HepG2 (cell line): ENCODE results near the gene CPT1B. TPM values are rescaled to one million over a fixed set of nuclear protein-coding genes. Genes with fewer than 3 reads are reported as not detected.
A peak's percentile ranks its signal among the peaks of the same experiment; 100 is the strongest.

Experiments
- ATAC-seq: fragments of 200-7000 bp; cut with Tn5 transposase; 3 replicates; pipeline ENCODE4 v1.9.1; 2020; ENCODE audit warnings: mild to moderate bottlenecking, moderate library complexity
- BruUV-seq: library from RNA; stranded (reverse); fragments of 400-500 nt; replicated peaks from 2 replicates; lab custom pipeline; 2021; lab: Mats Ljungman, UMichigan
- CTCF ChIA-PET: fragments of 300-600 bp; formaldehyde crosslinking; extraction: SDS; loops from one replicate; lab custom pipeline; 2021; ENCODE audit warnings: low total read pairs, inconsistent platforms, low intra/inter-chr PET ratio; lab: Yijun Ruan, JAX
- POLR2A ChIA-PET: fragments of 350-600 bp; sonication (Branson Sonifier 250); formaldehyde crosslinking; loops from one replicate; lab custom pipeline; 2020; ENCODE audit warnings: antibody characterized with exemption, inconsistent platforms; lab: Yijun Ruan, JAX
- DNase-seq: peaks from one replicate; pipeline ENCODE4 v3.0.0-alpha.2; 2015; ENCODE audit warnings: low spot score
- FAIRE-seq: peaks from 3 replicates; lab custom pipeline; 2011; peaks lifted over from hg19 to GRCh38; lab: Jason Lieb, UNC
- H2AFZ ChIP-seq: one replicate; pipeline ENCODE4 v1.6.1; 2011; ENCODE audit warnings: low read length, inconsistent platforms
- H3K27ac ChIP-seq: fragments of 300-600 bp; 3 replicates; pipeline ENCODE4 v1.8.0; 2011; ENCODE audit warnings: mixed run types, mild to moderate bottlenecking, mixed read lengths, low read length, inconsistent platforms; ENCODE audit not compliant: insufficient read depth; ENCODE audit errors: extremely low read length
- H3K27me3 ChIP-seq, 2 experiments: fragments of 200-600 bp in 1 of 2; 2 replicates in 1 of 2; 3 replicates in 1 of 2; pipeline versions ENCODE4 v1.6.0 to v1.8.0; 2011; ENCODE audit warnings: low read length in 2 of 2, mild to moderate bottlenecking in 2 of 2, moderate library complexity in 2 of 2, inconsistent platforms in 1 of 2; ENCODE audit not compliant: insufficient read depth in 2 of 2, control insufficient read depth in 1 of 2
- H3K36me3 ChIP-seq, 2 experiments: fragments of 200-600 bp in 1 of 2; replicated peaks in 1 of 2; 2 replicates in 1 of 2; 3 replicates in 1 of 2; pipeline versions ENCODE4 v1.5.1 to v1.8.0; 2011; ENCODE audit warnings: low read length in 2 of 2, inconsistent platforms in 1 of 2; ENCODE audit not compliant: insufficient read depth in 2 of 2, control insufficient read depth in 1 of 2
- H3K4me1 ChIP-seq: 2 replicates; pipeline ENCODE4 v1.5.1; 2012; ENCODE audit warnings: low read length, inconsistent platforms; ENCODE audit not compliant: insufficient read depth
- H3K4me2 ChIP-seq: 2 replicates; pipeline ENCODE4 v1.6.0; 2011; ENCODE audit warnings: low read depth, low read length, inconsistent platforms
- H3K4me3 ChIP-seq, 3 experiments: fragments of 200-600 bp in 1 of 3; sonication (generic), shearing (Covaris generic) in 1 of 3; replicated peaks in 1 of 3; 2 replicates each; pipeline ENCODE4 v1.5.1; 2011 to 2016; ENCODE audit warnings: low read length in 3 of 3, inconsistent platforms in 2 of 3, low read depth in 2 of 3, mild to moderate bottlenecking in 2 of 3, control low read depth in 1 of 3, mixed read lengths in 1 of 3; ENCODE audit not compliant: insufficient read depth in 1 of 3
- H3K79me2 ChIP-seq: one replicate; pipeline ENCODE4 v1.6.1; 2011; ENCODE audit warnings: low read length, inconsistent platforms; ENCODE audit not compliant: insufficient read depth
- H3K9ac ChIP-seq: 2 replicates; pipeline ENCODE4 v1.6.0; 2011; ENCODE audit warnings: mild to moderate bottlenecking, low read depth, low read length, inconsistent platforms; ENCODE audit not compliant: insufficient read depth
- H3K9me3 ChIP-seq: 2 replicates; pipeline ENCODE4 v1.5.1; 2012; ENCODE audit warnings: mild to moderate bottlenecking, low read length
- H4K20me1 ChIP-seq: 2 replicates; pipeline ENCODE4 v1.6.0; 2011; ENCODE audit warnings: inconsistent platforms, mild to moderate bottlenecking, low read length, moderate library complexity; ENCODE audit not compliant: insufficient read depth
- AKAP8 ChIP-seq: sonication (generic); formaldehyde crosslinking; IDR thresholded peaks from 2 replicates; pipeline ENCODE4 v1.5.1; 2020; ENCODE audit warnings: mild to moderate bottlenecking, missing genetic modification reagents
- KLF9 ChIP-seq: IDR thresholded peaks from 2 replicates; pipeline ENCODE4 v1.6.1; 2016; ENCODE audit warnings: low read depth
- NR2C2 ChIP-seq: sonication (generic); formaldehyde crosslinking; IDR thresholded peaks from 2 replicates; pipeline ENCODE4 v1.4.0; 2020; ENCODE audit warnings: missing genetic modification reagents, mild to moderate bottlenecking, moderate library complexity, borderline replicate concordance
- PRDM4 ChIP-seq: sonication (generic); formaldehyde crosslinking; IDR thresholded peaks from 2 replicates; pipeline ENCODE4 v1.9.0; 2021; ENCODE audit warnings: missing genetic modification reagents, borderline replicate concordance
- RBAK ChIP-seq: sonication (generic); formaldehyde crosslinking; IDR thresholded peaks from 2 replicates; pipeline ENCODE4 v1.5.1; 2020; ENCODE audit warnings: mild to moderate bottlenecking, missing genetic modification reagents
- USF2 ChIP-seq, 2 experiments: sonication (generic) in 1 of 2; formaldehyde crosslinking in 1 of 2; IDR thresholded peaks; 2 replicates each; pipeline versions ENCODE4 v1.5.1 to v1.6.1; 2011 to 2020; ENCODE audit warnings: borderline replicate concordance in 1 of 2, low read depth in 1 of 2, low read length in 1 of 2, mild to moderate bottlenecking in 1 of 2, missing genetic modification reagents in 1 of 2, moderate library complexity in 1 of 2
- ZKSCAN8 ChIP-seq: IDR thresholded peaks from 2 replicates; pipeline ENCODE4 v1.6.1; 2016; ENCODE audit warnings: borderline replicate concordance, missing genetic modification reagents, missing compliant biosample characterization
- ZMYM4 ChIP-seq: sonication (generic); formaldehyde crosslinking; IDR thresholded peaks from 2 replicates; pipeline ENCODE4 v1.8.1; 2023; ENCODE audit warnings: mild to moderate bottlenecking, missing genetic modification reagents
- ZNF276 ChIP-seq: sonication (generic); formaldehyde crosslinking; IDR thresholded peaks from 2 replicates; pipeline ENCODE4 v1.4.0; 2020; ENCODE audit warnings: mild to moderate bottlenecking, low read depth, missing genetic modification reagents
- ZNF282 ChIP-seq: fragments of 450-650 bp; IDR thresholded peaks from 2 replicates; pipeline ENCODE4 v1.6.1; 2018; ENCODE audit not compliant: partially characterized antibody
- ZNF687 ChIP-seq: sonication (generic); formaldehyde crosslinking; IDR thresholded peaks from 2 replicates; pipeline ENCODE4 v1.5.1; 2020; ENCODE audit warnings: mild to moderate bottlenecking, missing genetic modification reagents, moderate library complexity
- ZNF788 ChIP-seq: sonication (generic); formaldehyde crosslinking; IDR thresholded peaks from 2 replicates; pipeline ENCODE4 v1.5.0; 2020; ENCODE audit warnings: mild to moderate bottlenecking, missing genetic modification reagents, borderline replicate concordance
- WGBS: methylation state at CpG from one replicate; pipeline ENCODE4 v1.1.6; 2017; ENCODE audit warnings: low lambda C conversion rate; 5-methylcytosine and 5-hydroxymethylcytosine counted together
- in situ Hi-C: cut with HindIII; loops from 2 replicates; pipeline ENCODE4 v1.10.0; 2017; ENCODE audit warnings: low pct_unique_long_range_greater_than_20kb; ENCODE audit not compliant: extremely low pct_ligation_motif_present
- intact Hi-C: fragments of 100-400 bp; cut with micrococcal nuclease; formaldehyde crosslinking; loops from one replicate; pipeline ENCODE4 v1.10.0; 2022; ENCODE audit not compliant: unreplicated experiment
- polyA plus RNA-seq, 8 experiments: library from polyadenylated mRNA; depleted of rRNA in 3 of 8; stranded (reverse) in 7 of 8; unstranded in 1 of 8; fragments of >200 nt; fragmentation: Illumina TruSeq in 4 of 8; extraction: Trizol in 4 of 8; gene quantifications; 2 replicates each; pipeline versions ENCODE4 v1.2.1 to v1.2.3, GENCODE V29; 2011 to 2016; ENCODE audit warnings: low read depth in 4 of 8, missing spikeins in 1 of 8, mixed read lengths in 1 of 8; ENCODE audit not compliant: insufficient read depth in 1 of 8
- total RNA-seq, 5 experiments: library from RNA; depleted of rRNA; stranded (reverse); fragments of >200 nt; fragmentation: Illumina TruSeq; extraction: Trizol; gene quantifications; 2 replicates each; pipeline ENCODE4 v1.2.3, GENCODE V29; 2016; ENCODE audit warnings: low read depth in 1 of 5

The CPT1B gene
- total and polyA plus RNA-seq, 2 of the 13 experiments (the other 11 are each of a cell fraction or from before 2014, with no cell fraction given) = 9.2 to 19.5 TPM

GRCh38 chr22:50529416-50529896 is 48.8 kb downstream of the CPT1B start:
- in situ Hi-C loops = no loop called here
- CTCF ChIA-PET = no interaction called here
- H3K4me2 ChIP-seq = peak overlapping the region; percentile 44; the same call in 1 of the 2 replicates
- H3K27me3 ChIP-seq = 0 out of 5 replicates have a peak, but pooled peaks cover 0 to 6% of the 10 kb centered on the region in 2 experiments
- no peak for DNase-seq
- H3K27ac ChIP-seq = peak overlapping the region; percentile 74
- 24% methylated on average over 15 of the region's 50 CpGs for WGBS
- peaks cover 2% of the 10 kb centered on the region; the same call in 1 of the 2 replicates for H4K20me1 ChIP-seq
- no peak for ATAC-seq
- H2AFZ ChIP-seq = no peak overlapping the region
- no peaks in the 10 kb centered on the region for H3K36me3 ChIP-seq
- POLR2A ChIA-PET = interaction anchor here (0.9 to 1.9 kb wide), 11 partner anchors 8 to 170 kb away, joined by 3 to 10 read pairs (median 4); partner anchors contain the start of genes CHKB, KLHDC7B, LMF2 and NCAPH2
- FAIRE-seq = no peak
- peaks cover 72% of the 10 kb centered on the region for H3K4me1 ChIP-seq
- BruUV-seq = no TSS peak
- peak overlapping the region in 2 of 3 experiments; percentile 33 to 83; a peak in 3 of 6 replicates for H3K4me3 ChIP-seq
- peaks cover 8% of the 10 kb centered on the region for H3K79me2 ChIP-seq
- no peaks in the 10 kb centered on the region for H3K9me3 ChIP-seq
- intact Hi-C loops = loop anchor here (5.0 kb wide), 1 partner anchor 33 kb away; the partner anchor contains the start of gene SYCE3
- peak overlapping the region; percentile 73 for H3K9ac ChIP-seq
- TF ChIP-seq ZNF276 = no peak
- no peak for TF ChIP-seq ZNF282
- TF ChIP-seq ZNF687 (CRISPR knock-in tag) = peak; percentile 3; the same call in 1 of the 2 replicates
- peak; percentile 3; the same call in 1 of the 2 replicates for TF ChIP-seq AKAP8
- TF ChIP-seq KLF9 (CRISPR knock-in tag) = no peak
- no peak for TF ChIP-seq USF2 (IDR thresholded peaks at IDR 0.05; ENCODE audit: low read depth, low read length)
- no peak for TF ChIP-seq USF2 (CRISPR knock-in tag; IDR thresholded peaks at IDR 0.05; ENCODE audit: borderline replicate concordance)
- no peak for TF ChIP-seq NR2C2 (CRISPR knock-in tag)
- TF ChIP-seq ZNF788 (CRISPR knock-in tag) = no peak
- TF ChIP-seq RBAK (CRISPR knock-in tag) = no peak
- no peak for TF ChIP-seq ZMYM4
- no peak for TF ChIP-seq PRDM4 (CRISPR knock-in tag)
- no peak for TF ChIP-seq ZKSCAN8 (CRISPR knock-in tag)
